CD4-positive, alpha-beta T cell (primary cell): Measurements from ENCODE around the gene PTGFRN. TPM values are rescaled to one million over a fixed set of nuclear protein-coding genes. Genes with fewer than 3 reads are reported as not detected.

Experiments
- ATAC-seq: fragments of 200-7000 bp; cut with Tn5 transposase; one replicate; pipeline ENCODE4 v1.10.0; 2022; ENCODE audit warnings: mild to moderate bottlenecking; ENCODE audit not compliant: poor library complexity
- CTCF ChIA-PET: fragments of 350-600 bp; sonication (Branson Sonifier 250); formaldehyde crosslinking; loops from one replicate; lab custom pipeline; 2021; ENCODE audit warnings: antibody characterized with exemption, inconsistent platforms; lab: Charles Lee
- POLR2A ChIA-PET: fragments of 350-600 bp; sonication (Branson Sonifier 250); formaldehyde crosslinking; loops from one replicate; lab custom pipeline; 2021; ENCODE audit warnings: antibody characterized with exemption, inconsistent platforms; lab: Charles Lee
- DNase-seq, 14 experiments: peaks; one replicate each; pipeline ENCODE4 v3.0.0-alpha.2; 2013 to 2020; ENCODE audit warnings: mixed read lengths in 2 of 14
- H3K27ac ChIP-seq, 2 donors: one replicate each; pipeline versions ENCODE4 v1.5.1 to v1.7.0; 2013; ENCODE audit warnings: low read length in 2 of 2, low read depth in 1 of 2, mild to moderate bottlenecking in 1 of 2
- H3K27me3 ChIP-seq, 2 experiments: 1 replicate in 1 of 2; 2 replicates in 1 of 2; pipeline versions ENCODE4 v1.6.1 to v1.7.0; 2013; ENCODE audit warnings: low read length in 2 of 2, control low read depth in 1 of 2, mild to moderate bottlenecking in 1 of 2, moderate library complexity in 1 of 2; ENCODE audit not compliant: insufficient read depth in 2 of 2, control insufficient read depth in 1 of 2
- H3K36me3 ChIP-seq: one replicate; pipeline ENCODE4 v1.6.1; 2013; ENCODE audit warnings: low read length, control low read depth; ENCODE audit not compliant: insufficient read depth
- H3K4me1 ChIP-seq: one replicate; pipeline ENCODE4 v1.6.1; 2013; ENCODE audit warnings: low read length, control low read depth; ENCODE audit not compliant: insufficient read depth
- H3K4me3 ChIP-seq: one replicate; pipeline ENCODE4 v1.5.1; 2013; ENCODE audit warnings: mild to moderate bottlenecking, low read length, moderate library complexity
- H3K9me3 ChIP-seq, 2 experiments: 1 replicate in 1 of 2; 2 replicates in 1 of 2; pipeline versions ENCODE4 v1.6.1 to v1.7.0; 2013; ENCODE audit warnings: low read length in 2 of 2, mild to moderate bottlenecking in 2 of 2, control low read depth in 1 of 2, moderate library complexity in 1 of 2; ENCODE audit not compliant: control insufficient read depth in 1 of 2, insufficient read depth in 1 of 2
- H3K27ac Mint-ChIP-seq: one replicate; pipeline ENCODE4 v1.8.0; 2020; ENCODE audit warnings: mixed read lengths
- H3K27me3 Mint-ChIP-seq: one replicate; pipeline ENCODE4 v1.8.0; 2021; ENCODE audit warnings: mixed read lengths
- H3K36me3 Mint-ChIP-seq: one replicate; pipeline ENCODE4 v1.8.0; 2021; ENCODE audit warnings: low read depth, mixed read lengths
- H3K4me1 Mint-ChIP-seq: one replicate; pipeline ENCODE4 v1.8.0; 2021; ENCODE audit warnings: low read depth, mixed read lengths
- H3K4me3 Mint-ChIP-seq: one replicate; pipeline ENCODE4 v1.8.0; 2020; ENCODE audit warnings: mild to moderate bottlenecking, mixed read lengths
- H3K9me3 Mint-ChIP-seq: one replicate; pipeline ENCODE4 v1.8.0; 2020; ENCODE audit warnings: mixed read lengths
- intact Hi-C, 2 experiments: fragments of 100-400 bp; cut with DNase I in 1 of 2; cut with micrococcal nuclease in 1 of 2; formaldehyde crosslinking; loops; one replicate each; pipeline versions ENCODE4 v1.15.1 to v1.9.0; 2023 to 2025; cut with DNase I, micrococcal nuclease
- total RNA-seq, 174 experiments: library from RNA in 2 of 174; stranded (reverse) in 2 of 174; gene quantifications; one replicate each; pipeline ENCODE4 v1.2.3 and lab custom pipeline; 2021 to 2026
- TF ChIP-seq, protein P1 (sequence below): fragments of 200-600 bp; IDR thresholded peaks from one replicate; pipeline ENCODE4 v1.8.0; 2022; ENCODE audit warnings: antibody characterized with exemption, mild to moderate bottlenecking

Gene PTGFRN
- total RNA-seq, 2 experiments from 2014 or later = 0.38 to 0.45 TPM

DNA sequence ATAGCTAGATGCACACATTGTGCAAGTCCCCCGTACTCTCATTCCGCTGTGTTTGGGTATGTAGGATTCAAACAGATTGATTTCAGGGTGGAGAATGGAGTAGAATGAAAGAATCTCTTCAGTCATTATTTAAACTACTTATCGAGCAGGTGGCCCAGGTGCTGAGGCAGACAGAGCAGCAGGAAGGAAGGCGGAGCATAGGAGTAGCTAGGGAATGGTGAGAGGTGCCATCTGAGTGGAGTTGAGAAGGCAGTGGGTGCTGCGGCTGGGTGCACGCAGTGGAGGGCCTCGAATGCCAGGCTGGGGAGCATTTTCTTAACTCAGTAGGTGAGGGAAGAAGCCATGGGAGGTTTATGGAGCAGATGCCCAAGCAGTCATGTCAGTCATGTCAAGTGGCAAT is 46.7 kb downstream of the PTGFRN start:
- ChIA-PET CTCF (no interaction called here), POLR2A (no interaction called here)
- Mint-ChIP-seq H3K27me3 (no peaks in the 10 kb centered on the region), H3K27ac (no peak overlapping the region), H3K9me3 (no peaks in the 10 kb centered on the region), H3K36me3 (no peaks in the 10 kb centered on the region), H3K4me3 (no peak overlapping the region), H3K4me1 (peaks cover 5% of the 10 kb centered on the region)
- intact Hi-C loops = no loop called here
- DNase-seq (no peak), ATAC-seq (no peak)
- TF ChIP-seq, protein P1, sequence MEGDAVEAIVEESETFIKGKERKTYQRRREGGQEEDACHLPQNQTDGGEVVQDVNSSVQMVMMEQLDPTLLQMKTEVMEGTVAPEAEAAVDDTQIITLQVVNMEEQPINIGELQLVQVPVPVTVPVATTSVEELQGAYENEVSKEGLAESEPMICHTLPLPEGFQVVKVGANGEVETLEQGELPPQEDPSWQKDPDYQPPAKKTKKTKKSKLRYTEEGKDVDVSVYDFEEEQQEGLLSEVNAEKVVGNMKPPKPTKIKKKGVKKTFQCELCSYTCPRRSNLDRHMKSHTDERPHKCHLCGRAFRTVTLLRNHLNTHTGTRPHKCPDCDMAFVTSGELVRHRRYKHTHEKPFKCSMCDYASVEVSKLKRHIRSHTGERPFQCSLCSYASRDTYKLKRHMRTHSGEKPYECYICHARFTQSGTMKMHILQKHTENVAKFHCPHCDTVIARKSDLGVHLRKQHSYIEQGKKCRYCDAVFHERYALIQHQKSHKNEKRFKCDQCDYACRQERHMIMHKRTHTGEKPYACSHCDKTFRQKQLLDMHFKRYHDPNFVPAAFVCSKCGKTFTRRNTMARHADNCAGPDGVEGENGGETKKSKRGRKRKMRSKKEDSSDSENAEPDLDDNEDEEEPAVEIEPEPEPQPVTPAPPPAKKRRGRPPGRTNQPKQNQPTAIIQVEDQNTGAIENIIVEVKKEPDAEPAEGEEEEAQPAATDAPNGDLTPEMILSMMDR = no peak
- Histone ChIP-seq H3K9me3 (no peaks in the 10 kb centered on the region), H3K27ac (no peak overlapping the region), H3K36me3 (no peaks in the 10 kb centered on the region), H3K27me3 (no peaks in the 10 kb centered on the region), H3K4me1 (no peaks in the 10 kb centered on the region), H3K4me3 (no peak overlapping the region)

DNA sequence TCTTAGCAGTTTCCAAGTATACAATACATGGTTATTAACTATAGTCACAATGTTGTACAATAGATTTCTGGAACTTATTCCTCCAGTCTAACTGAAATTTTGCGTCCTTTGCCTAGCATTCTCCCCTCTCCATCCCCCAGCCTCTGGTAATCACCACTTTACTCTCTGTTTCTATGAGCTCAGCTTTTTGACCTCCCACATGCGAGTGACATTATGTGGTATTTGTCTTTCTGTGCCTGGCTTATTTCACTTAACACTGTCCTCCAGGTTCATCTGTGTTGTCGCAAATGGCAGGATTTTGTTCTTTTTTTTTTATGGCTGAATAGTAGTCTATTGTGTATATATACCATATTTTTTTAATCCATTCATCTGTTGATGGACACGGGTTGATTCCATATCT is 47.9 kb downstream of the PTGFRN start:
- Histone ChIP-seq H3K9me3 (no peaks in the 10 kb centered on the region), H3K27me3 (no peaks in the 10 kb centered on the region), H3K36me3 (no peaks in the 10 kb centered on the region), H3K4me1 (peaks cover 6% of the 10 kb centered on the region), H3K4me3 (no peak overlapping the region), H3K27ac (no peak overlapping the region)
- CTCF ChIA-PET = no interaction called here
- DNase-seq (no peak), ATAC-seq (no peak)
- Mint-ChIP-seq H3K9me3 (no peaks in the 10 kb centered on the region), H3K27me3 (no peaks in the 10 kb centered on the region), H3K4me3 (no peak overlapping the region), H3K4me1 (peaks cover 5% of the 10 kb centered on the region), H3K27ac (no peak overlapping the region), H3K36me3 (no peaks in the 10 kb centered on the region)
- intact Hi-C loops = no loop called here
- TF ChIP-seq, protein P1 = no peak
- POLR2A ChIA-PET = interaction anchor here (0.7 to 1.2 kb wide), 2 partner anchors 30 to 71 kb away, joined by 3 to 4 read pairs; no protein-coding TSS in a partner anchor

DNA sequence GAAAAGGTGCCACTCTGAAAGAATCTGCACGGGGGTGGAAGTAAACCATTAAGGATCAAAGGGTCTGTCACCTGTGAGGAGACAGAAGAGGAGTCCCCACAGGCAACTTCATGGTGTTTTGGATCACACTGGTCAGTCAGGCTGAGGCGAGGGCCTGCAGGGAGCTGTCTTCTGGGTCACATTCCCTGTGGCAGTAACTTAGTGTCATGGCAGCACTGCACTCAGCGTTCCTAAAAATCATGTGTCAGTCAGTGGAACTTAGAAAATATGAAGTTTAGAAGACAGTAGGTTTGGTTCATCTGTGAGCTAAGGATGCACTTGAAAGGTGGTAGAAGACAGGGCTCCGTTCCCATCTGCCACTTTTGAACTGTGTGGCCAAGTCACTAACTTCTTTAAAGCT is 48.4 kb downstream of the PTGFRN start:
- intact Hi-C loops = no loop called here
- H3K4me1 ChIP-seq = peaks cover 11% of the 10 kb centered on the region
- no peaks in the 10 kb centered on the region for H3K27me3 Mint-ChIP-seq
- no peak overlapping the region for H3K27ac Mint-ChIP-seq
- no peaks in the 10 kb centered on the region for H3K9me3 ChIP-seq
- no peaks in the 10 kb centered on the region for H3K9me3 Mint-ChIP-seq
- POLR2A ChIA-PET = no interaction called here
- no peak overlapping the region for H3K27ac ChIP-seq
- H3K4me1 Mint-ChIP-seq = peaks cover 5% of the 10 kb centered on the region
- no peak overlapping the region for H3K4me3 Mint-ChIP-seq
- TF ChIP-seq, protein P1 = no peak
- CTCF ChIA-PET = no interaction called here
- H3K4me3 ChIP-seq = no peak overlapping the region
- H3K27me3 ChIP-seq = no peaks in the 10 kb centered on the region
- H3K36me3 ChIP-seq = no peaks in the 10 kb centered on the region
- no peak for DNase-seq
- no peak for ATAC-seq
- no peaks in the 10 kb centered on the region for H3K36me3 Mint-ChIP-seq
